A549 (cell line): Measurements from ENCODE around the gene BANF1. TPM values are rescaled to one million over a fixed set of nuclear protein-coding genes. Genes with fewer than 3 reads are reported as not detected.

Experiments
- ATAC-seq, 2 experiments: fragments of 200-7000 bp in 1 of 2; fragments of >200 bp in 1 of 2; cut with Nextera tagmentation in 1 of 2; cut with Tn5 transposase in 1 of 2; 3 replicates each; pipeline versions ENCODE4 v1.8.0 to v1.9.1; 2018 to 2020; ENCODE audit warnings: mild to moderate bottlenecking in 1 of 2, moderate library complexity in 1 of 2
- CTCF ChIA-PET: fragments of 300-600 bp; sonication (Branson Sonifier 250); formaldehyde crosslinking; extraction: SDS; loops from one replicate; lab custom pipeline; 2021; ENCODE audit warnings: antibody characterized with exemption, inconsistent platforms; lab: Yijun Ruan, JAX
- POLR2A ChIA-PET: fragments of 350-600 bp; formaldehyde crosslinking; extraction: SDS; loops from one replicate; lab custom pipeline; 2021; ENCODE audit warnings: antibody characterized with exemption, inconsistent platforms; lab: Yijun Ruan, JAX
- DNase-seq, 2 experiments: peaks; one replicate each; pipeline versions ENCODE4 v3.0.0 to v3.0.0-alpha.2; 2011 to 2016; ENCODE audit warnings: low read depth in 1 of 2, low spot score in 1 of 2
- FAIRE-seq: peaks from 2 replicates; lab custom pipeline; 2011; peaks lifted over from hg19 to GRCh38; lab: Jason Lieb, UNC
- H3K27ac ChIP-seq, 2 experiments: fragments of >200 bp; sonication (Bioruptor Twin); formaldehyde crosslinking; 3 replicates each; pipeline ENCODE4 v1.5.1; 2016 to 2017
- H3K4me1 ChIP-seq: fragments of >200 bp; sonication (Bioruptor Twin); formaldehyde crosslinking; 3 replicates; pipeline ENCODE4 v1.6.1; 2016
- H3K4me2 ChIP-seq: fragments of >200 bp; sonication (Bioruptor Twin); formaldehyde crosslinking; 3 replicates; pipeline ENCODE4 v1.6.1; 2016
- H3K4me3 ChIP-seq: fragments of >200 bp; sonication (Bioruptor Twin); formaldehyde crosslinking; 3 replicates; pipeline ENCODE4 v1.5.1; 2016
- H3K9me3 ChIP-seq: fragments of >200 bp; sonication (Bioruptor Twin); formaldehyde crosslinking; 3 replicates; pipeline ENCODE4 v1.6.1; 2016
- CBX2 ChIP-seq: fragments of 200-600 bp; sonication (generic); IDR thresholded peaks from 2 replicates; pipeline ENCODE4 v1.6.1; 2016; ENCODE audit warnings: low read depth, mild to moderate bottlenecking, borderline replicate concordance
- CHD2 ChIP-seq: fragments of 150-350 bp; IDR thresholded peaks from 2 replicates; pipeline ENCODE4 v1.6.1; 2014; ENCODE audit warnings: low read length; ENCODE audit not compliant: partially characterized antibody
- CHD4 ChIP-seq: fragments of 200-600 bp; sonication (generic); IDR thresholded peaks from 2 replicates; pipeline ENCODE4 v1.6.1; 2016; ENCODE audit warnings: antibody characterized with exemption, mild to moderate bottlenecking, borderline replicate concordance
- E2F6 ChIP-seq: IDR thresholded peaks from 2 replicates; pipeline ENCODE4 v1.6.1; 2012; ENCODE audit warnings: low read depth, borderline replicate concordance
- ELK1 ChIP-seq: fragments of 150-350 bp; IDR thresholded peaks from 2 replicates; pipeline ENCODE4 v1.6.1; 2014; ENCODE audit warnings: low read depth, mild to moderate bottlenecking, low read length
- EP300 ChIP-seq, 2 experiments: fragments of >200 bp; sonication (Bioruptor Twin); formaldehyde crosslinking; IDR thresholded peaks; 2 replicates in 1 of 2; 3 replicates in 1 of 2; pipeline ENCODE4 v1.6.1; 2016 to 2017
- FOSB ChIP-seq: fragments of 250-450 bp; sonication (Bioruptor Pico); IDR thresholded peaks from 2 replicates; pipeline ENCODE4 v1.5.0; 2020; ENCODE audit warnings: mild to moderate bottlenecking, moderate library complexity
- FOSL2 ChIP-seq, 2 experiments: fragments of 450-650 bp in 1 of 2; fragments of >200 bp in 1 of 2; sonication (Bioruptor Twin) in 1 of 2; formaldehyde crosslinking; IDR thresholded peaks; 2 replicates each; pipeline versions ENCODE4 v1.5.0 to v1.6.1; 2016 to 2020; ENCODE audit warnings: mild to moderate bottlenecking in 1 of 2, moderate library complexity in 1 of 2
- FOXS1 ChIP-seq: fragments of 250-450 bp; sonication (Bioruptor Pico); IDR thresholded peaks from 2 replicates; pipeline ENCODE4 v1.5.0; 2020; ENCODE audit warnings: mild to moderate bottlenecking, moderate library complexity
- HDAC2 ChIP-seq: fragments of 200-600 bp; sonication (generic); IDR thresholded peaks from 2 replicates; pipeline ENCODE4 v1.6.1; 2016
- HEYL ChIP-seq: fragments of 250-450 bp; sonication (Bioruptor Pico); IDR thresholded peaks from 2 replicates; pipeline ENCODE4 v1.8.0; 2021; ENCODE audit warnings: mild to moderate bottlenecking, moderate library complexity
- HOXB5 ChIP-seq: fragments of 250-450 bp; sonication (Bioruptor Pico); IDR thresholded peaks from 2 replicates; pipeline ENCODE4 v1.5.0; 2020; ENCODE audit warnings: mild to moderate bottlenecking, moderate library complexity
- JUN ChIP-seq, 2 experiments: fragments of >200 bp; sonication (Bioruptor Twin); formaldehyde crosslinking; IDR thresholded peaks; 2 replicates in 1 of 2; 3 replicates in 1 of 2; pipeline ENCODE4 v1.6.1; 2016 to 2017
- KDM1A ChIP-seq: fragments of 200-600 bp; sonication (generic); IDR thresholded peaks from 2 replicates; pipeline ENCODE4 v1.6.1; 2016; ENCODE audit warnings: low read depth, mild to moderate bottlenecking
- KDM5A ChIP-seq: fragments of 200-600 bp; sonication (generic); IDR thresholded peaks from 2 replicates; pipeline ENCODE4 v1.6.1; 2016; ENCODE audit warnings: antibody characterized with exemption, mild to moderate bottlenecking
- MAFK ChIP-seq: fragments of 450-650 bp; IDR thresholded peaks from 2 replicates; pipeline ENCODE4 v1.6.1; 2014; ENCODE audit not compliant: partially characterized antibody
- MAX ChIP-seq: IDR thresholded peaks from 2 replicates; pipeline ENCODE4 v1.6.1; 2012
- MYC ChIP-seq: IDR thresholded peaks from 2 replicates; pipeline ENCODE4 v1.6.1; 2012; ENCODE audit warnings: mild to moderate bottlenecking, inconsistent platforms, low read length, improper control_type of control experiment, borderline replicate concordance
- NR3C1 ChIP-seq: fragments of >200 bp; sonication (Bioruptor Twin); formaldehyde crosslinking; IDR thresholded peaks from 3 replicates; pipeline ENCODE4 v1.6.1; 2017
- PBX3 ChIP-seq: IDR thresholded peaks from 2 replicates; pipeline ENCODE4 v1.6.1; 2012
- PHF8 ChIP-seq: fragments of 200-600 bp; sonication (generic); IDR thresholded peaks from 2 replicates; pipeline ENCODE4 v1.6.1; 2016; ENCODE audit warnings: low read depth, mild to moderate bottlenecking, antibody characterized with exemption, moderate library complexity, borderline replicate concordance
- POLR2A ChIP-seq: IDR thresholded peaks from 2 replicates; pipeline ENCODE4 v1.6.1; 2012; ENCODE audit warnings: mild to moderate bottlenecking, low read length
- POLR2AphosphoS2 ChIP-seq: conservative IDR thresholded peaks from 2 replicates; pipeline ENCODE4 v1.6.1; 2012; ENCODE audit warnings: low read length, improper control_type of control experiment, inconsistent platforms
- RAD21 ChIP-seq, 2 experiments: fragments of >200 bp in 1 of 2; sonication (Bioruptor Twin) in 1 of 2; formaldehyde crosslinking in 1 of 2; IDR thresholded peaks in 1 of 2; conservative IDR thresholded peaks in 1 of 2; 2 replicates in 1 of 2; 3 replicates in 1 of 2; pipeline ENCODE4 v1.6.1; 2012 to 2018; ENCODE audit warnings: inconsistent platforms in 1 of 2
- RARB ChIP-seq: fragments of 250-450 bp; sonication (Bioruptor Pico); IDR thresholded peaks from 2 replicates; pipeline ENCODE4 v1.8.0; 2021; ENCODE audit warnings: mild to moderate bottlenecking, moderate library complexity
- RCOR1 ChIP-seq: fragments of 150-350 bp; IDR thresholded peaks from 2 replicates; pipeline ENCODE4 v1.6.1; 2014; ENCODE audit warnings: antibody characterized with exemption, low read length, low read depth
- RFX5 ChIP-seq: fragments of 450-650 bp; IDR thresholded peaks from 2 replicates; pipeline ENCODE4 v1.7.1; 2014; ENCODE audit warnings: antibody characterized with exemption, mild to moderate bottlenecking, moderate library complexity
- SMC3 ChIP-seq: fragments of >200 bp; sonication (Bioruptor Twin); formaldehyde crosslinking; IDR thresholded peaks from 3 replicates; pipeline ENCODE4 v1.6.1; 2018; ENCODE audit warnings: inconsistent platforms
- TP53 ChIP-seq: fragments of 250-450 bp; sonication (Bioruptor Pico); IDR thresholded peaks from 2 replicates; pipeline ENCODE4 v1.5.0; 2021; ENCODE audit warnings: mild to moderate bottlenecking, moderate library complexity
- USF2 ChIP-seq: fragments of 450-650 bp; IDR thresholded peaks from 2 replicates; pipeline ENCODE4 v1.6.1; 2014; ENCODE audit warnings: antibody characterized with exemption
- ZFP36 ChIP-seq: fragments of 450-650 bp; IDR thresholded peaks from 2 replicates; pipeline ENCODE4 v1.6.1; 2014; ENCODE audit warnings: borderline replicate concordance; ENCODE audit not compliant: partially characterized antibody
- ZNF302 ChIP-seq: fragments of 250-450 bp; sonication (Bioruptor Pico); IDR thresholded peaks from 2 replicates; pipeline ENCODE4 v1.9.0; 2021; ENCODE audit warnings: inconsistent platforms, mild to moderate bottlenecking, moderate library complexity
- WGBS: methylation state at CpG from one replicate; pipeline ENCODE4 v1.1.6; 2017; ENCODE audit errors: missing lambda C conversion rate; 5-methylcytosine and 5-hydroxymethylcytosine counted together
- polyA plus RNA-seq, 4 experiments: library from polyadenylated mRNA; depleted of rRNA in 3 of 4; stranded (reverse); fragments of >200 nt; fragmentation: RNase III in 1 of 4; extraction: RNeasy Plus Mini Kit Qiagen cat#74134 plus additional on column Dnase treatment in 1 of 4; gene quantifications; 2 replicates in 3 of 4; 3 replicates in 1 of 4; pipeline ENCODE4 v1.2.3, GENCODE V29; 2011 to 2017

BANF1 gene
- polyA plus RNA-seq, 2 of the 4 experiments (the other 2 are of a cell fraction), result 309 to 399 TPM

GRCh38 chr11:66051371-66051765 lies 49.1 kb downstream of the BANF1 start:
- Histone ChIP-seq H3K9me3 (no peaks in the 10 kb centered on the region), H3K4me2 (peak overlapping the region; percentile 90), H3K27ac (peak overlapping the region; percentile 88 to 90), H3K4me3 (peak overlapping the region; percentile 89), H3K4me1 (peaks cover 21% of the 10 kb centered on the region)
- WGBS, result 49% methylated on average over 12 of the region's 12 CpGs
- FAIRE-seq, result no peak
- CTCF ChIA-PET, result interaction anchor here (0.6 to 12.6 kb wide), 8 partner anchors 8 to 323 kb away, joined by 3 to 233 read pairs (median 4); partner anchors contain the start of gene PACS1
- no peak for ATAC-seq
- POLR2A ChIA-PET, result interaction anchor here (1.0 to 1.7 kb wide), 5 partner anchors 9 to 29 kb away, joined by 4 to 11 read pairs (median 6); partner anchors contain the start of gene PACS1
- DNase-seq, result no peak
- no peak for TF ChIP-seq RAD21 (conservative IDR thresholded peaks at IDR 0.05 in 1 of 2, IDR thresholded peaks at IDR 0.05 in 1 of 2)
- no peak for TF ChIP-seq POLR2AphosphoS2
- no peak for TF ChIP-seq HOXB5 (CRISPR knock-in tag)
- no peak for TF ChIP-seq RARB (CRISPR knock-in tag)
- no peak for TF ChIP-seq PBX3
- TF ChIP-seq RCOR1, result no peak
- no peak for TF ChIP-seq FOXS1 (CRISPR knock-in tag)
- no peak for TF ChIP-seq CBX2
- TF ChIP-seq KDM1A, result no peak
- TF ChIP-seq ELK1, result no peak
- TF ChIP-seq SMC3, result no peak
- TF ChIP-seq MAFK, result no peak
- no peak for TF ChIP-seq MYC
- TF ChIP-seq USF2, result no peak

GRCh38 chr11:66051766-66052663 lies 49.7 kb downstream of the BANF1 start, which contains the start of gene SF3B2:
SF3B2 (plus strand) TSS chr11:66052364; CDS start chr11:66052385, 21 bp downstream.
- H3K27ac ChIP-seq, result peak within 1 kb of the TSS; percentile 92 to 93
- H3K4me3 ChIP-seq, result peak within 1 kb of the TSS; percentile 89
- FAIRE-seq (no peak), DNase-seq (peak; percentile 96 to 99), ATAC-seq (peak; percentile 97 to 99)
- H3K4me1 ChIP-seq, result peaks cover 21% of the 10 kb centered on the region
- H3K4me2 ChIP-seq, result peak within 1 kb of the TSS; percentile 99
- ChIA-PET CTCF (interaction anchor here (0.7 to 12.6 kb wide), 11 partner anchors 7 to 168 kb away, joined by 3 to 233 read pairs (median 3); partner anchors contain the start of gene PACS1), POLR2A (interaction anchor here (0.7 to 1.7 kb wide), 9 partner anchors 9 to 192 kb away, joined by 3 to 11 read pairs (median 4); partner anchors contain the start of gene PACS1)
- H3K9me3 ChIP-seq, result no peaks in the 10 kb centered on the region
- WGBS, result 0% methylated on average over 37 of the region's 84 CpGs
- TF ChIP-seq RFX5 (no peak), ZFP36 (no peak), USF2 (no peak), NR3C1 (no peak), FOSB (CRISPR knock-in tag) (no peak), ZNF302 (no peak), POLR2A (peak; percentile 59), CHD2 (no peak), CHD4 (no peak), KDM5A (peak; percentile 98), EP300 (IDR thresholded peaks at IDR 0.05) (no peak), FOXS1 (CRISPR knock-in tag) (no peak), HDAC2 (peak; percentile 49; the same call in 1 of the 2 replicates), JUN (IDR thresholded peaks at IDR 0.05) (peak in 1 of 2 experiments; percentile 92; a peak in 3 of 5 replicates), HOXB5 (CRISPR knock-in tag) (no peak), TP53 (CRISPR knock-in tag) (0 out of 2 replicates have a peak, but pooled peaks have one; percentile 28), KDM1A (no peak), RARB (CRISPR knock-in tag) (no peak), PHF8 (peak; percentile 94), MAX (peak; percentile 73; the same call in 1 of the 2 replicates), FOSL2 (IDR thresholded peaks at IDR 0.05) (no peak), FOSL2 (CRISPR knock-in tag; IDR thresholded peaks at IDR 0.05) (no peak), E2F6 (no peak), HEYL (CRISPR knock-in tag) (no peak)
